Activated CD4-positive, alpha-beta T cell treated with anti-CD3 and anti-CD28 coated beads for 36 hours (primary cell): ENCODE results near the gene NTSR2. TPM values are rescaled to one million over a fixed set of nuclear protein-coding genes. Genes with fewer than 3 reads are reported as not detected.
A peak's percentile ranks its signal among the peaks of the same experiment; 100 is the strongest.

Experiments used
- ATAC-seq: fragments of 200-7000 bp; cut with Tn5 transposase; one replicate; pipeline ENCODE4 v1.10.0; 2021; ENCODE audit warnings: mild to moderate bottlenecking, moderate library complexity
- CTCF ChIA-PET: fragments of 350-600 bp; sonication (Branson Sonifier 250); formaldehyde crosslinking; loops from one replicate; lab custom pipeline; 2021; ENCODE audit warnings: antibody characterized with exemption; lab: Charles Lee
- POLR2A ChIA-PET: fragments of 350-600 bp; sonication (Branson Sonifier 250); formaldehyde crosslinking; loops from one replicate; lab custom pipeline; 2021; ENCODE audit warnings: antibody characterized with exemption, inconsistent platforms; lab: Charles Lee
- DNase-seq: peaks from one replicate; pipeline ENCODE4 v3.0.0-alpha.2; 2020
- H3K27ac Mint-ChIP-seq: one replicate; pipeline ENCODE4 v1.8.0; 2021; ENCODE audit warnings: mixed read lengths
- H3K27me3 Mint-ChIP-seq: one replicate; pipeline ENCODE4 v1.8.0; 2021; ENCODE audit warnings: mixed read lengths
- H3K36me3 Mint-ChIP-seq: one replicate; pipeline ENCODE4 v1.8.0; 2021; ENCODE audit warnings: low read depth, mixed read lengths
- H3K4me1 Mint-ChIP-seq: one replicate; pipeline ENCODE4 v1.8.0; 2021; ENCODE audit warnings: mixed read lengths
- H3K4me3 Mint-ChIP-seq: one replicate; pipeline ENCODE4 v1.8.0; 2021; ENCODE audit warnings: mild to moderate bottlenecking, moderate library complexity, mixed read lengths
- H3K9me3 Mint-ChIP-seq: one replicate; pipeline ENCODE4 v1.8.0; 2021; ENCODE audit warnings: low read depth, mixed read lengths
- intact Hi-C, 2 experiments: fragments of 100-400 bp; cut with DNase I in 1 of 2; cut with micrococcal nuclease in 1 of 2; formaldehyde crosslinking; loops; one replicate each; pipeline versions ENCODE4 v1.14.2 to v1.15.1; 2022 to 2024; cut with DNase I, micrococcal nuclease
- total RNA-seq, 2 experiments: library from RNA; stranded (reverse); gene quantifications; one replicate each; pipeline ENCODE4 v1.2.3, GENCODE V29; 2021

The NTSR2 gene
- total RNA-seq, 2 experiments from 2014 or later: not detected

DNA sequence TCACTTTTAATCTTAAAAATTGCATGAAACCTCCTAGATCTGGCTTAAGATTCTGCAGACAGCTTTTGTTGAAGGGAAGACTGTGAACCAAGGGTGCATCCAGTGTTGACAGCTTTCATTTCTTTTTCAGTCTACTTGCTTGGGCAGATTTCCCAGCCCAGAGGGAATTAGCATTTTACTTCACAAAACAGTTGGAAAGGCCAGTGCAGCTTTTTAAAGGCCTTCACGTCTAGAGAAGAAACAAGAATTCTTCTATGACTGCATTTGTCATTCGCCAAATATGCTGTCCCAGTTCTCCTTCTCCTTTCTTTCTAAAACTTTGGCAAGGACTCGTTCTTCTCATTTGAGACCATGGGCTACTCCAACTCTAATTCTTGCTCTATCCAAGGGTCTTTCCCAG is 17.4 kb downstream of the NTSR2 start:
- DNase-seq (no peak), ATAC-seq (no peak)
- intact Hi-C loops: no loop called here
- H3K36me3 Mint-ChIP-seq: no peaks in the 10 kb centered on the region
- peaks cover 6% of the 10 kb centered on the region for H3K4me1 Mint-ChIP-seq
- no peak overlapping the region for H3K4me3 Mint-ChIP-seq
- H3K27ac Mint-ChIP-seq: no peak overlapping the region
- peaks cover 9% of the 10 kb centered on the region for H3K27me3 Mint-ChIP-seq
- H3K9me3 Mint-ChIP-seq: no peaks in the 10 kb centered on the region
- POLR2A ChIA-PET: no interaction called here
- CTCF ChIA-PET: interaction anchor here (1.3 kb wide), 1 partner anchor 30 kb away, joined by 4 read pairs; no protein-coding TSS in a partner anchor

DNA sequence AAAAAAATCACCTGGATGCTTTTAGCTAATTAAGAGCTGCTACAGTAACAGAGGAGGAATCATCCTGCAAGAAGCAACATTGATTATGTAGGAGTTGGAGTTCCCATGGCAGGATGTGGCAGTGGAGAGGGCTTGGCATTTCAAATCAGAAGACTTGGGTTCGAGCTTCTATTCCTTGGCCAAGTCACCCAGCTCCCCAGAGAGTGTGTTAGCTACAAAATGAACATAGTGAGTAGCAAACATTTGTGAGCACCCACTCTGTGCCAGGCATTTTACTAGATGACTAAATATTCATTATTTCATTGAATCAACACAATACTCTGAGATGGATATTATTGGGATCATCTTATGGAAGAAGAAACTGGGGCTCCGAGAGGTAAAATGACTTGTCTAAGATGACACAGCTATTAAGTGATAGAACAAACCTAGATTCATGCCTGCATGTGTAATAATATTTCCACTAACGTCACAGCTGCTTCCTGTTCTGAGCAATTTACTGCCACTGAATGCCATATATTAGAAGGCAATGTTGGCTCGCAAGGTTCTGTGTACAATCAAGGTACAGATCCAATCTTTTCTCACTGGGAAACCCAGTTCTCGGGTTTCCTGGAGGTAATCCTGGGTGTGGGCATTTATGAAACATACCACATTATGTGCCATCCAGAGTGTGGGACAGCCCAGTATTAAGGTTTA is 18.0 kb downstream of the NTSR2 start:
- Mint-ChIP-seq H3K4me1 (peaks cover 6% of the 10 kb centered on the region), H3K27ac (no peak overlapping the region), H3K4me3 (no peak overlapping the region), H3K36me3 (no peaks in the 10 kb centered on the region), H3K9me3 (no peaks in the 10 kb centered on the region), H3K27me3 (peaks cover 6% of the 10 kb centered on the region)
- ChIA-PET POLR2A (no interaction called here), CTCF (interaction anchor here (1.2 to 1.3 kb wide), 2 partner anchors 31 to 37 kb away, joined by 4 to 5 read pairs; no protein-coding TSS in a partner anchor)
- intact Hi-C loops: no loop called here
- DNase-seq: no peak
- ATAC-seq: peak; percentile 60

DNA sequence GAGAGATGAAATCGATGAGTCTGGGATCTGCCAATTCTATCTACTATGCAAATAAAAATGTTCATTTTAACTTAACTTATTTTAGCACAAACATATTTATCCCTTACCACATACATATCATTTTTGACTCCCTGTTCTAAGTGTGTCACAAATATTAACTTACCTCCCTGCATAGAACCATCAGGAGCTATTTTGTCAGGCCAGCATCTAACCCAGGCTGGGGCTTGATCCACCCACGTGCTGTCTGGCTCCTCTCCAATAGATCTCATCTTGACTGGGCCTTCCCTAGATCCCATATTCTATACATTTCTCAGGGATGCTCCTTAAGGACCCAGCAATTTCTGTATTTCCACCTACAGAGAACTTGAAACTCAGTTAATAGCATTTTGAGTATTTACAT is 20.9 kb downstream of the NTSR2 start:
- no peaks in the 10 kb centered on the region for H3K9me3 Mint-ChIP-seq
- H3K27ac Mint-ChIP-seq: no peak overlapping the region
- H3K4me1 Mint-ChIP-seq: peaks cover 6% of the 10 kb centered on the region
- no peak overlapping the region for H3K4me3 Mint-ChIP-seq
- ChIA-PET POLR2A (no interaction called here), CTCF (no interaction called here)
- DNase-seq (no peak), ATAC-seq (no peak)
- no peaks in the 10 kb centered on the region for H3K36me3 Mint-ChIP-seq
- intact Hi-C loops: no loop called here
- H3K27me3 Mint-ChIP-seq: peaks cover 6% of the 10 kb centered on the region

DNA sequence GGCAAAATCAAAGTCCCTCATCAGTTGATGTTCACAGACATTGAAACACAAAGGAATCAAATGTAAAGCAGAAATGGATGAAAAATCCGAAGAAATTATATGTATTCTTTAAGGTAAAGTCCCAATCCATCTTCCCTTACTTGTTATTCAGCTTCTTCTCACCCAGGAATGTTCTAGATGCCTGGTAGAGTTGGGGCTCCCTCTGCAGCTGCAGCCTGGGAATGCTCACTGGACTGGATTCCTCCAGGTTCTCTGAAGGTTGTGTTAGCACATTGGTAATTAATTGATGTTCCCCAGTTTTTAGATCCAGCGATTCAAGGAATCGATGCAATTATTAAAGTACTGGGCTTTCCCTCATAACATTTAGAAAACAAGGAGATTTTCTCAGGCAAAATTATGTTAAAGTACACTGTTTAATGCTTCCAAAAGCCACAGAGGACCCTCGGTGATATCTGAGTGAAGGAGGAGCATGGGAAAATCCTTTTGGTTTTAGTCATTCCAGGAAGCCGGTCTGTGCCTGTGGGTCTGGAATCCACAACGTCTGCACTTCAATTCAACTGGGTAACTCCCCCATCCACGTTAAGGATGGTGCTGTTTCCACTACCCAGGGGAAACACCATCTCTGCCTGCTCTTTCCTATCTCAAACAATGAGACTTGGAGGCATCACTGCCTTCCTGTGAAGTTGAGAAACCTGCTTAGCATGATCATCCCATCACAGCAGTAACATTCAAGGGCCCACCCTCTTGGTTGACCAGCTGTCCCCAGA is 22.0 kb downstream of the NTSR2 start:
- Mint-ChIP-seq H3K27me3 (peaks cover 6% of the 10 kb centered on the region), H3K9me3 (no peaks in the 10 kb centered on the region), H3K4me1 (peaks cover 6% of the 10 kb centered on the region), H3K4me3 (no peak overlapping the region), H3K36me3 (no peaks in the 10 kb centered on the region), H3K27ac (no peak overlapping the region)
- ChIA-PET CTCF (no interaction called here), POLR2A (no interaction called here)
- intact Hi-C loops: no loop called here
- ATAC-seq: no peak
- DNase-seq: no peak

DNA sequence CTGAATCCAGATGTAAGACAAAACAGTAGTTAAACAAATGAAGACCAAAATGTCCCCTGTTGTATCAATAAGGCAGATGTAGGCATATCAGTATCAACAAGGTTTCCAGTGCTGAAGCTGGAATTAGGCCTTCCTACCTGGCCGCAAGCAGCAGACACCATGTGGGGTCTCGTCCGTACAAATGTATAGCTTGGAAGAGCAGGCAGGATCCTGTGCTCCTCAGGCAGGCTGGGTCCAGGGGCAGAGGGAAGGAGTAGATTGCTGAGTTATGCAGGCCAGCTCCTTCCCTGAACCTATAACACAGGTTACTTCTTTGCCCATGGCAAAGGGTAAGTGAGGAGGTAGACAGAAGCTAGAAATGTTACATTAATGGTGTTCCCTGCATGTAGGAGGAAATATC is 23.5 kb downstream of the NTSR2 start:
- Mint-ChIP-seq H3K9me3 (no peaks in the 10 kb centered on the region), H3K27me3 (peaks cover 6% of the 10 kb centered on the region), H3K4me1 (no peaks in the 10 kb centered on the region), H3K27ac (no peak overlapping the region), H3K4me3 (no peak overlapping the region), H3K36me3 (no peaks in the 10 kb centered on the region)
- POLR2A ChIA-PET: no interaction called here
- CTCF ChIA-PET: interaction anchor here (1.1 kb wide), 1 partner anchor 139 kb away, joined by 3 read pairs; no protein-coding TSS in a partner anchor
- ATAC-seq: no peak
- DNase-seq: no peak
- intact Hi-C loops: no loop called here

DNA sequence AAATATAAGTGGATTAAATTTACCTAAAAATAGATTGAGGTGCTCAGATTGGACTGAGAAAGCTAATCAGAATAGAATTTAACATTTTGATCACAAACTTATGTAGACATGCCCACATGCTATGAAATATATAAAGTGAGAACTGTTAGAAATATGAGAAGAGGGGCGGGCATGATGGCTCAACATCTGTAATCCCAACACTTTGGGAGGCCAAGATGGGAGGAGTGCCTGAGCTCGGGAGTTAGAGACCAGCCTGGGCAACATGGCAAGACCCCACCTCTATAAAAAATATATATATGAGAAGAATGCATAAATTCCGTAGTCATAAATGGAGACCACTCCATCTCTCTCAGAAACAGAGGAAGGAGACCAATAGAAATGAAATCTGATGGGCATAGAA is 25.7 kb downstream of the NTSR2 start:
- no peak for ATAC-seq
- no peak overlapping the region for H3K27ac Mint-ChIP-seq
- ChIA-PET POLR2A (no interaction called here), CTCF (interaction anchor here (0.8 kb wide), 1 partner anchor 9 kb away, joined by 3 read pairs; no protein-coding TSS in a partner anchor)
- no peaks in the 10 kb centered on the region for H3K36me3 Mint-ChIP-seq
- DNase-seq: no peak
- intact Hi-C loops: no loop called here
- no peaks in the 10 kb centered on the region for H3K9me3 Mint-ChIP-seq
- H3K4me3 Mint-ChIP-seq: no peak overlapping the region
- H3K27me3 Mint-ChIP-seq: peaks cover 4% of the 10 kb centered on the region
- no peaks in the 10 kb centered on the region for H3K4me1 Mint-ChIP-seq

DNA sequence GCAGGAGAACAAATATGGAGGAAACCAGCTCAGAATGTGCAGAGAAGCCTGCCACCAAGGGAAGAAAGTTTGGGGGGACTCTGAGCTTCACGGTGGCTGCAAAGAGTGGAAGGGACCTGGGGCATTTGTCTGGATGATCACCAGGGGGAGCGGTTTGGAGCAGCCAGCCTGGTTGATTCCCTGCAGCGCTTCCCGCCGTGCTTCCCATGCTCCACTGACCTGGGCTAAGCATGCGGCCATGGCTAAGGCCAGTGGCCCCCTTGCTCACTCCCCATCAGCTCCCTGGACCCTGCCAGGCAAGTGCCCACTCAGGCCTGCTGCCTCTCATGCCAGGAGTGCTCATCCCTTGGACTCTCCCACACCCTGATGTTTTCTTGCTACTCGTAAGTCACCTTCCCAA is 27.0 kb downstream of the NTSR2 start:
- H3K9me3 Mint-ChIP-seq: no peaks in the 10 kb centered on the region
- no peak for DNase-seq
- ChIA-PET CTCF (interaction anchor here (0.8 kb wide), 1 partner anchor 139 kb away, joined by 3 read pairs; no protein-coding TSS in a partner anchor), POLR2A (no interaction called here)
- no peak overlapping the region for H3K27ac Mint-ChIP-seq
- no peak for ATAC-seq
- H3K4me3 Mint-ChIP-seq: no peak overlapping the region
- intact Hi-C loops: no loop called here
- H3K27me3 Mint-ChIP-seq: no peaks in the 10 kb centered on the region
- H3K4me1 Mint-ChIP-seq: no peaks in the 10 kb centered on the region
- no peaks in the 10 kb centered on the region for H3K36me3 Mint-ChIP-seq

DNA sequence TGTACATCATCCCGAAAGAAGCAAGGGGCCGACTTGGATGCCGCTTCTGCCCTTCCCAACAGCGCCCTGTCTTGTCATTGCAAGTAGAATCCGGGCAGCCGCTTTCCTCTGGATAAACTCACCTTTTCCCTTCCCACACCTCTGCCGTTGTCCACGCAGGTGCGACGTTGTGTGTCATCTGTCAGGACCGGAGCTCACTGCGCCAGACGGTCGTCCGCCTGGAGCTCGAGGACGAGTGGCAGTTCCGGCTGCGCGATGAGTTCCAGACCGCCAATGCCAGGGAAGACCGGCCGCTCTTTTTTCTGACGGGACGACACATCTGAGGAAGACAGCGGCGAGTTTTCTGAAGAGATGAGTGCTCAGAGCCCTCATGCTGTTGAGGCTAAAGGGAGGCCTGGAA is 29.9 kb downstream of the NTSR2 start:
- Mint-ChIP-seq H3K27ac (no peak overlapping the region), H3K4me1 (no peaks in the 10 kb centered on the region), H3K4me3 (no peak overlapping the region), H3K9me3 (no peaks in the 10 kb centered on the region), H3K27me3 (peaks cover 4% of the 10 kb centered on the region), H3K36me3 (no peaks in the 10 kb centered on the region)
- ATAC-seq: no peak
- POLR2A ChIA-PET: no interaction called here
- CTCF ChIA-PET: no interaction called here
- intact Hi-C loops: no loop called here
- DNase-seq: no peak

DNA sequence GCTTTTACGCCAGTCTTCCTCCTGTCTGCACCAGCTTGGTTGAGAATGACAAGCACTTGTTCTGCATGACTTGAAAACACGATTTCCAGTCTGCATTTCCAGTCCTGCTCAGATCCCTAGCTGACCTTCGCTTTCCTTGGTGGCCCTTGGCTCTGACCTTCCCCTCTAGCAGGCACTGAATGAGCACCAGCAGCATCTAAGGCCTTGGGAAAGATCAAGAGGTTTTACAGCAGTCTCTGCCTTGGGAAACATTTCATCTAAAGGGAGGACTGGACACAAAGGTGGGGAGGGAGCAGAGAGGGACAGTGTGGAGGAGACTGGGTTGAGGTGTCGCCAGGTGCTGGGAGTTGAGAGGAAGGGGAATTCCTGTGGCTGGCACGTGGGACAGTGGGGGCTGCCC is 30.5 kb downstream of the NTSR2 start:
- DNase-seq (no peak), ATAC-seq (no peak)
- Mint-ChIP-seq H3K4me1 (no peaks in the 10 kb centered on the region), H3K27me3 (peaks cover 4% of the 10 kb centered on the region), H3K27ac (no peak overlapping the region), H3K4me3 (no peak overlapping the region), H3K36me3 (no peaks in the 10 kb centered on the region), H3K9me3 (no peaks in the 10 kb centered on the region)
- intact Hi-C loops: no loop called here
- ChIA-PET CTCF (no interaction called here), POLR2A (no interaction called here)

DNA sequence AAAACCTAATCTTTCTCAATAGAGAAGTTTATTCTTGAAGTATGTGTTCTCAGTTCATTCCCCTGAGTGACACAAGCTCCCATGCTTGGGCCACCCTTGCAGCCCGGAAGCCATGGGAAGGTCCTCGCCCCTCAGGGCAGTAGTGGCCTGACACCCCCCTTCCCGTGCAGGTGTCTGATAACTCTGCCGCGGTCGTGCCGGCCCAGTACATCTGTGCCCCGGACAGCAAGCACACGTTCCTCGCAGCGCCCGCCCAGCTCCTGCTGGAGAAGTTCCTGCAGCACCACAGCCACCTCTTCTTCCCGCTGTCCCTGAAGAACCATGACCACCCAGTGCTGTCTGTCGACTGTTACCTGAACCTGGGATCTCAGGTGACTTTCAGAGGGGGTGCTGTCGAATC is 32.4 kb downstream of the NTSR2 start:
- Mint-ChIP-seq H3K4me1 (no peaks in the 10 kb centered on the region), H3K27ac (no peak overlapping the region), H3K4me3 (no peak overlapping the region), H3K36me3 (no peaks in the 10 kb centered on the region), H3K9me3 (no peaks in the 10 kb centered on the region), H3K27me3 (peaks cover 4% of the 10 kb centered on the region)
- CTCF ChIA-PET: no interaction called here
- no peak for ATAC-seq
- no peak for DNase-seq
- intact Hi-C loops: no loop called here
- POLR2A ChIA-PET: no interaction called here

DNA sequence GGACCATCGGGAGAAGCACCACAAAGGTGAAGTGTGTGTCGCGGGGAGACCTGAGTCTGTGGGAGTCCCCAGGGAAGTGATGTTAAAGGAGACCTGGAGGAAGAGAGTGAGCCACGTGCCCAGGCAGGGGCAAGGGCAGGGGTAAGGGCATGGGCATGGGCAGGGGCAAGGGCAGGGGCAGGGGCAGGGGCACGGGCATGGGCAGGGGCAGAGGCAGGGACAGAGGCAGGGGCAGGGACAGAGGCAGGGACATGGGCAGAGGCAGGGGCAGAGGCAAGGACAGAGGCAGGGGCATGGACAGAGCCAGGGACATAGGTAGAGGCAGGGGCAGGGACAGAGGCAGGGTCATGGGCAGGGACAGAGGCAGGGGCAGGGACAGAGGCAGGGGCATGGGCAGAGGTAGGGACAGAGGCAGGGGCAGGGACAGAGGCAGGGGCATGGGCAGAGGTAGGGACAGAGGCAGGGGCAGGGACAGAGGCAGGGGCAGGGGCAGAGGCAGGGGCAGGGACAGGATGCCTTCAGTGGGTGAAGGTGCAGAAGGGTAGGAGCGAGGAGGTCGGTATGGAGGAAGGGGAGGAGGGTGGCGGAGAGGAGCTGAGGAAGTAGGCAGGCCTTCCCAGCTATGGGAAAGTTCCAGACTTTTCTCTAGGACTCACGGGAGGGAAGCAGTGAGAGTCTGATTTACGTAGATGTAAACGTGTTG is 33.3 kb downstream of the NTSR2 start:
- DNase-seq (no peak), ATAC-seq (no peak)
- H3K36me3 Mint-ChIP-seq: no peaks in the 10 kb centered on the region
- H3K27ac Mint-ChIP-seq: no peak overlapping the region
- no peaks in the 10 kb centered on the region for H3K9me3 Mint-ChIP-seq
- intact Hi-C loops: no loop called here
- no peaks in the 10 kb centered on the region for H3K4me1 Mint-ChIP-seq
- ChIA-PET POLR2A (no interaction called here), CTCF (interaction anchor here (1.0 kb wide), 1 partner anchor 30 kb away, joined by 3 read pairs; no protein-coding TSS in a partner anchor)
- H3K4me3 Mint-ChIP-seq: no peak overlapping the region
- H3K27me3 Mint-ChIP-seq: peaks cover 4% of the 10 kb centered on the region
